NCI-H1048 (cell line): ENCODE data around the gene PTPRG.

Source experiments
- DNase-seq: peaks from one replicate; lab custom pipeline; 2025; lab: John Stamatoyannopoulos, UW

PTPRG gene

DNA sequence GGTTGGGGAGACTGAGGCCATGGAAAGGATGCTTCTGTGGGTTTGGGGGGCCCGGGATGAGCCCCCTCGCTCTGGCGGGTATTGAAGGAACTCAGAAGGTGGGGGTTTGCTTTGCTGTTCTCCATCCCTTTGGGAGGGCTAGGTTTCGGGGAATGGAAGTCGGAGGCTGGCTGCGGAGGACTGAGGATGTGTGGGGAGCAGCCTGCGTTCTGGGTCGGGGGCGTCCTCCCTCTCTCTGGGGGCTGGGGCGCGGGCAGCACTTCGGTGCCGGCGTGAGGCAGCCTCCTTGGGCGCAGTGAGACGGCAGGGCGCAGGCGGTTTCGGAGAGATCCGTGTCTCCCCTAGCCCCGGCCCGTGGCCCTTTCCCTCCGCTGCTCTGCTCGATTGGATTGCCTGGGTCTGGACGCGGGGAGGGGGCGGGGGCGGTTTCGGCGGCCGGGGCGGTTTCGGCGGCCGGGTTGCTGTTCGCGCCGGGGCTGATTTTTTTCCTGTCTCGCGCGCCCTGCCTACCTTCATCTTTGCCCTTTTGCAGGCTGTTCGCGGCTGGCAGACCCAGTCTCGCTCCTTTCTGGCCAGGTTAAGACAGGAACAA is 1.4 kb downstream of the PTPRG start:
- DNase-seq = no peak

DNA sequence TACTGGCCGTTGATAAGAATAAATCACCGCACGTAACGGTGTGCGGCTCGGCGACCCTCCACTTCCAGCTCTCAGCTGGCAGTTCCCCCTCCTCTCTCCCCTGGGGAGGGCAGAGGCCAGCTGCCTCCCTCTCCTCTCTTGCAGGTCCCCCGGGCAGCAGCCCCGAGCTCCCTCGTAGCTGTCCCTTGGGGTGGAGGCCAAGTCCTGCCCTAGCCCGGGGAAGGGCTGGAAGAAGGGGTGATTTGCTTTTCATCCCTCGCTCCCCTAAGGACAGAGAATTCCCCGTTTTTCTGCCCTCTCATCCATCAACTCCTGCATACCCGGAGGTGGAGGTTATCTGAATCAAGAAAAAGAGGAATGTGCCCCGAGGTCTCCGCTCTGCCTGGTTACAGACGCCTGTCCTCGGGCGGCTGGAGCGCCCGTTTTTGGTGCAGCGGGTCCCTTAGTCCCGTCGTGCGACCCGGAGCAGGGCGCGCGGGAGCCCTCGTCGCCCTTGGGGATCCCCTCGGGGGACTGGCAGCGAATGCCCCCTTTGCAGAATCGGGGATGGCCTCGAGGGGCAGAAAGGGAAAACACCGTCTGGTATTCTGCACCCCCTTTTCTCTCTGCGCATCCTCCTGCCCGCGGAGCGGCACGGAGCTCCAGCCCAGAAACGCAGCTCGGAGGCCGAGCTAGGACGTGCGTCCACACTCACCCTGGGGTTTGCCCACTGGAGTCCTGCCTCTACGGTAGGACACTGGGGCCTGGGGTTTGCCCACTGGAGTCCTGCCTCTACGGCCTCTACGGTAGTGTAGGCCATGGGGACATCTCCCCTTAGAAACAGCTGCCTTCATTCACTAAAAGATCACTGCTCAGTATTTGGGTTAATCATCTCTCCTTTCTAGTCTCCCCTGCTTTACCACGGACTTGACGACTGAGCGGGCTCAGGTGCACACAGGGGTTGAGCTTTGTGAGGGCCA is 2.2 kb downstream of the PTPRG start:
- DNase-seq = no peak

DNA sequence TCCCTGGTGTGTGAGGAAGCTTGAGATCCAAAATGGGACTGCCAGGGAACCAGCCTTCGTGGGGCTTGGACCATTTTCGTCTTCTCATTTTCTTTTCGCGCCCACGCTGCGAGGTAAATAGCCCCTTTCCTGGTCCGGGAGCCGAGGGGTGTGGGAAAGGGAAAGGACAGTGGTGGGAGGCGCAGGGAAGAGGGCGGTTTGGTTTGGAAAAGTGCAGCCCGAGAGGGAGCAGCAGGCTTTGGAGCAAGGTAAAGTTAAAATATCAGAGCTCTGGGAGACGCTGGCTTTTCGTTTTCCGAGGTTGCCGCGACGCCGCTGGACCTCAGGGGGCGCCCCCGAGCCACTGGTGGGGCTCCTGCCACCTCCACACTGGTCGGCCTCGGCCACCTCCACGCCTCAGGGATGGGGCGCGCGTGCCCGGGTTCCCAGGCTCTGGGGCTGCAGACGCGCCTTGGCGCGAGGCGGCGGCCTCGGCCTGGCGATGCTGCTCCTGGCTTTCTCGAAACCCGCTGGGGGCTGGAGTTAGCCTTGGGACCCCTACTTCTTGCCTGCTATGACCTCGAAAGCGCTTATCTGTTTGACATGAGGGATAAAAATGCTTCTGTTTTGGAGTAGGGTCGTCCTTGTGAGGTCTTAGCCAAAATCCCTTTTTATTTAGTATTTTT is 3.2 kb downstream of the PTPRG start:
- DNase-seq = no peak

DNA sequence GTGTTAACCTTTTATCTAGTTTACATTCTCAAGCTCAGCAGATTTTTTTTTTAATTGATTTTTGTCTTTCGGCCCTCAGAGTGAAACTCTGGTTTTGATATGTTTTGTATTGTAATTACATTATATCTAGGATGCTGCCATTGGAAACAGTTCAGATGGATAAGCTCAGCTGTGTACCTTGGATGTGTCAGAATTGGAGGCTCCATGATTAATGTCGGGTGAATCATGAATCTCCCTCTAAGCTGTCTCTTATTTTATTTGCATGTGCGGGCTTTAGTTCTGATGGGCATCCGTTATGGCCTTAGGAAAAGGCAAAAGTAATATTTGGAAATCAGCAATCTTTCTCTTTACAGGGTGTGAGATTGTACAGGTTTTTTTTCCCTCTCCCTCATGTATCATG is 4.2 kb downstream of the PTPRG start:
- DNase-seq = no peak

DNA sequence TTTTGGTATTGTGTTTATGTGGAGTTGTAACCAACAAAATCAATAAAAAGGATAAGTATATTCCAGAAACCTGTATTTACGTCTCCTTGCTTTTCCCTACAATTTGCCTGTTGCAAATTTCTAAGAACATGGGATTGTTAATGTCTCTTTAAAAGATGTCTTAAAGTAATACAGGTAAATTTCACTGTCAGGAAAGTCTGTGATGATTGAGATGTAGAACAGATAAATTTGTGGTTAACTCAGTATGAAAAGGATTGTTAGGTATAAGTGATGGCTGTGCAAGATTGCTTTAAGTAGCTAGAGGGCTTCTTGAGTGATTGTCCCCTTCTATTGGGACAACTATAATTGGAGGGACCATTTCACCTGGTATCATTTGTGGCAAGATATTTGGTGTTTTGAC is 6.8 kb downstream of the PTPRG start:
- no peak for DNase-seq

DNA sequence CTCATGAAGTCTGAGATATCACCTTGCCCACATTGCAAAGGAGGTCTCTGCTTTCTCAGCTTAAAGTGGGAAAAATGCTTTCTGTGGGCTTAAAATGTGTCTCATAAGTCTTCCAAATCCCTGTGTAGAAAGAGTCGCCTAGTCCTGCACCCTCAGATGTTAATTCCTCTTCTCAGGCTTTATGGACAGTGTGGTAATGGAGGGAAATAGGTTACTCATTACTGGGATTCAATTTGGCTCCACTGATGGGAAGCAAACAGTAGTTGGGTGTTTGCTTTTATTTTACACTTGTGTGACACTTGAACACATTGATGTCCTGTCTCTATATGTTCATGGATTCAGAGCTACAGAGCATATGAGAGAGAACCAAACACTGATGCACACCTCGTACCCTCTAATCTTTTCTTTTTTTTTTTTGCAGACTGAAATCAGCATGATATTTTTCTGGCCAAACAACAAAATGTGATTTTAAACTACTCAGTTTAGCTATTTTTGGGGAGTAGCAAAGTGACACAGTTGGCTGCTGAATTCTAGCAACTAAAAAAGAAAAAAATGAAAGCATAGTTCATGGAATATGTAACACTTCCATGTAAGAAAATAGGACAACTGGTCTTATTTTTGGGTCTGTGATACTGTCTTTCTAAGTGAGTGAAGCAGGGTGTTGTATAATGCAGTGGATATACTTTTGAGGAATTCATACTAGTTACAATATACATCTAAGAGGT is 8.6 kb downstream of the PTPRG start:
- DNase-seq = no peak

DNA sequence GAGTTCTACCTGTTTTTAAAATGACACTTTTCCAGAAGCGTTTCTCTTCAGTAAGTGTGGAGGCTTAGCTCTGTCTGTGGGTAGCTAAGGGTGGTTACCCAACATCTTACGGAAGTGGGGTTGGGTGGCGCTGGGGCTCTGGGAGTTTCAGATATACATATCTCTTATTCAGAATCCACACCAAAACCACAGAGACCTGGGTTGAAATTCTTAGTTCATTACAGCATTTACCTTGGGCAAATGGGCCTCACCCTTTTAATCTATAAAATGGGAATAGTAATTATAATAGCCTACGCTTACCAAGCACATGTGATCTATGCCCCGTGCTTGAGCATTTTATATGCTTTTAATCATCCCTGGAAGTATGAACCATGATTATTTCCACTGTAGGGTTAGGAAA is 9.4 kb downstream of the PTPRG start:
- DNase-seq = no peak

DNA sequence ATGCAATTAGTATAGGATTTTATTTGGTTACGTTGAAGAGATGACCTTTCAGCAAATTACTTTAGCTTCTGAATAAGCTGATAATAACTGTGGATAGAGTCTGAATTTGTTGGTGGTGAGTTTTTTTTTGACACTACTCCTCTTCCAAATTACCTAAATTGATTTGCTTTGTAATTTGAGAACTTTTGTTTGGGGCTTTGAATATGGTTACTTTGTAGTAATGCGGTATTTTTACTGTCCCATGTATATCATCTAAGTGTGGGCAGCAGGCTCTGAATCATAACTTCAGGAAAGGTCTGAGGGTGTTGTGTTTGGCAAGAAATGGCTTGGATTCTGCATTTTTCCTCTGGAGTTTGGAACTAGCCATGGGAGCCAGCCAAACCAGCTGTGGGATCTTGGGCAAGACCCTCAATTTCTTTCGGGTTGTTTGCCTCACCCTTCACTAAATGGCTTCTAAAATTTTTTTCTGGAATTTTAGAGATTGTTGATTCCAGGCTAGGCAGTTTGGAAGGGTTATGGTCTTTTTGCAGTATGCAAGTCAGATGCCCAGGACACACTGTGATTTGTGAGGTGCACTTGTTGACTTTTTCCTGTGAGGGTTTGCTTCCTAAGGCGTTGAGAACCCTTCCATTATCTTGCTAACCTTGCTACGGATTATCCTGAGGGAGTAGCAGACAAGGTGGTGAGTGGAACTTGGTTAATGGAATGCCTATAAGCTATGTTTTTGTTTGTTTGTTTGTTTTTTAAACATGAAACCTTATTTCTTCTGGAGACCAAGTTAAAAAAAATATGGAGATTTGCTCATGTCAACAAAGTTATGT is 10.4 kb downstream of the PTPRG start:
- DNase-seq = no peak

DNA sequence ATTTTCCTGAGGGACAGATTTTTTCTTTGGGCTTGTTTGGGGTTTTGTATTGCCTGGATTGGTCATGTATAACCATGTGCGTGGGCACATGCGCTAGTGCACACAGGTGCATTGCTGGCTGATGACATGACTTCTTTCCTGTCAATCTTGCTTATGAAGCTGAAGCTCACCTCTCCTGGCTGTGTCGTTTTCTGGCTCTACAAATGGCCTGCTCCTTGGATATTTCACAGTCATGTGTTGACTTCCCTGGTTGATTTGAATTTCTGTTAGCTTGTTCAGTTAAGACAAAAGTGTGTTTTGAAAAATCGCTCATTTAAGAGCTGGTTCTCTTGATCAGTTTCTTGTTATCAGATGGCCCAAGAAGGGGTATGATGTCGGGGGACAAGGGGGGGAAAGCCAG is 11.5 kb downstream of the PTPRG start:
- no peak for DNase-seq

DNA sequence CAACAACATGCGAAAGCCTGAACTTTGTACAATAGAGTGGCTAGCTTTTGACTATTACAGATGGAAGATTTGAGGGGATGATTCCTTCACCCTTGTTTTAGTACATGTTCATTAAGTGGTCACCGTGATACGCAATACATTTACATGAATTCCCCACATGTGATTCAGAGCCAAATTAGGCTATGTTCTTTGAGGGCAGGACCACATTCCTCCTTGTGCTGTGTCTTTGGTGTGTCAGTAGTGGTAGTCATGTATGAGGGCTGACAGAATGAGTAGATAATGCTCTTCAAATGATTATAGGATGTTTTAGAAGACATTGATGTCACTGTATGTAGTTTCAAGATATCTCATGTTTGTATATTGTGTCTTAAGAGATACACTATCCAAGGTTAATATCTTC is 12.1 kb downstream of the PTPRG start:
- DNase-seq = no peak

DNA sequence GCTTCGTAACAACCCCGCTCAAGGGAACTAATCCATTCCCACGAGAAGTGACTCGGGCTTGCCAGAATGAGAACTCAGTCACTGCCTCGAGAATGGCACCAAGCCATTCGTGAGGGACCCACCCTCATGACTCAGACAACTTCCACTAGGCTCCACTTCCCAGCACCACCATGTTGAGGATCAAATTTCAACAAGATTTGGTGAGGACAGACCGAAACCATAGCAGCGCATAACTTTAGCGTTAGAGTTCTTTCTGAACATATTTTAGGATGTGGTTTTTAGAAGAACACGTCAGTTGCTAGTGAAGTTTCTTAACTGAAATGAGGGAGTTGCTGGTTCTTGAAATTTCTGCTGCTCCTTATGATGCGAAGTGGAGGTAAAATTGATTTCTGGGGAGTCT is 13.5 kb downstream of the PTPRG start:
- no peak for DNase-seq

DNA sequence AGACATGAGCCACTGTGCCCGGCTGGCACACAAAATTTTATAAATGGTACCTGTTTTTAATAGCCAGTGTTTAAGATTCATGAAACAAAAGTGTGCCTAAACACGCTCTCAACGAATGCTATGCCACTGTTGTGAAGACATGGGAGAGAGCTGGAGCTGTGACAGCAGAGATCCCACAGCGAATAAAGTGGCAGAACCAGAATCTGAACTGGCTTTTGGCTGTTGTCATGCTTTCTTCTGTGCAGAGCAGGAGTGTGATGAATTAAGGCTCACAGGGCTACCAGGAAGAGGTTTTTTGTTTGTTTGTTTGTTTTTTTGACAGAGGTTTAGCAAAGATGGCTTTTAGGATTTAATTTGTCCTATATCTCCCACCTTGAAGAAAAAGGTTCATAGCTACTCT is 14.5 kb downstream of the PTPRG start:
- DNase-seq = no peak

DNA sequence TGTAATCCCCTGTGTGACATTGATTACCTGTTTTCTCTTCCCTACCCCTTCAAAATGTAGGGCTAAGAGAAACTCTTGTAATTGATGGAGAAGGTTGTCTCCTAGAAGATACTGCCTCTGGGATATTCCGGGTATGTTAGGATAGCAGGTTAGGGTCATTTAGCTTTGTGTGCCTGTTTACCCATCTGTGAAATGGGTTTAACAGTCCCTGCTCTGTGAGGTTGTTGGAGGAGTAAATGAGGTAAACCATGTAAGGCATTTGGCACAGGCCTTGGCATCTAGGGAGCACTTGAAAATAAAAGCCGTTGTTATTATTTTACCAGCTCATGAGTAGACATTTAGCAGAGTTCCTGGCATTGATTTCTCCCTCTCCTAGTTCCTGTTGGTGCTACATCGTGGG is 16.4 kb downstream of the PTPRG start:
- DNase-seq = no peak

DNA sequence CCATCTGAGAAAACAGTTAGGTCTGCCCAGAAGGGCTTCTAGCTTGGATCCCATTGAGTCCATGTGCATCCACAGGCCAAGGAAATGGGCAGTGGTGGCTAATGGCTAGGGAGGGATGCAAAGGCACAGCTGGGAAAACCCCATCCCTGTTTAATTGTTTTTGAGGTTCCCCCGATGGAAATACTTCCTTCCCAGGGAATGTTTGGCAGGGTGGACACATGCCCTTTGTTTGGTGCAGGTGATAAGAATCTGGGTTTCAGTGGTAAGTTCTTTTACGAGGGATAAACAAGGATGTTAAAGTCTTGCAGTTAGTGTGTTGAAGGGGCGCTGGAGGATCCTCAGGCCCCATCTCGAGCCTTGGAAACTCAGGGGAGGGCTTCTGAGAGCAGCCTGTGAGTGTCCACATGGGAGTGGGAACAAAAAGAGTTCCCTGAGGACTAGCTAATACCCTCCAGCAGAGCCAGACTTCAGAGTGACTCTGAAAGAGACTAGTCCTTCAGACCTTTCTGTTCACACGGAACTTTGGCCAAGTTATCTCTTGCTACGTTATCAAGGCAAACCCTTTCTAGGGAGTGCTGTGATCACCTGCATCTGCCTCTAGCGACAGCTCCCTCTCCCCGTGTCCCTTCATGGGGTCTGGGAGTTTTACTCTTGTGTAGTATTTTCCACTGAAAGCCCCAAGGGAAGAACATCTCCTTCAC is 17.4 kb downstream of the PTPRG start:
- DNase-seq = no peak

DNA sequence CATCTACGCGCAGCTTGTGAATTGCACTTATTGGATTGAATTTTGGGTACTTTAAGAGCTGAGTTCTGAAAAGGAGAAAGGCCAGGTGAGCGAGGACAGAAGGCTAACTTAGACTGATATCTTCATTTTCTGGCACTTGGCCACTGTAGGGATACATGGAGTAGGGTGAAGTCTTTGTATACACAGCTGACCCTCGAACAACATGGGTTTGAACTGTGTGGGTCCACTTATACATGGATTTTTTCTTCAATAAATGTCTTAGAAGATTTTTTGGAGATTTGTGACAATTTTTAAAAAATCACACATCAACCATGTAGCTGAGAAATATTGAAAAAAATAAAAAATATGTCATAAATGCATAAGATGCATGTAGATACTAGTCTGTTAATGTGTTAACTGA is 18.3 kb downstream of the PTPRG start:
- DNase-seq = no peak

DNA sequence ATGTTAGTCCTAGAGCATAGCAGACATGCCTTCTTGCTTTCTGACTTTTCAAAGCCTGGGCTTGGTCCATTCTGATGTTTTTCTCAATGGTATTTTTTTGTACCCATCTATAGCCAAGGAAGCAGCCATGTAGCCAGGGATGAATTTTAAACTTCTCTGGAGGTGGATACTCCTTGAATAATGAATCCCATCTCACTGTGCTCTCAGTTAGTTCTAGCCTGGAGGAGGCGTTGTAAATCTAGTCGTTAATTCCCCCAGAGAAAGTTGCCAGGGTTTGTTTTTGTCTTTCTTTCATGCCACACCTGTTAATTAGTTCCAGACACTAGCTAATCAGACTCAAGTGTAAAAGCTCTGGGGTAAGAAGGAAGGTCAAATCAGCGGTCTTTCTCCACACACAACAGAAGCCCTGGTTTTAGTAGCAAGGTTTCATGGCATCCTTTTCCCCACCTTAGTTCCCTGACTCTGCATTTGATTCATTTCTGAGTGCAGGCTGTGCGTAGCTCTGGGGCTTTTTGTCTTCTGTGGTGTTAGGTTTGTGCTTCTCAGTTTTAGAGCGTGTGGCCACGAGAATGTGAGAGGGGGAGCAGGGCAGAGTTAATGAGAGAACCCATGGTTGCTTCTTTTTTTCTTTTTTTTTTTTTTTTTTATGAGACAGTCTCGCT is 19.7 kb downstream of the PTPRG start:
- DNase-seq = no peak

DNA sequence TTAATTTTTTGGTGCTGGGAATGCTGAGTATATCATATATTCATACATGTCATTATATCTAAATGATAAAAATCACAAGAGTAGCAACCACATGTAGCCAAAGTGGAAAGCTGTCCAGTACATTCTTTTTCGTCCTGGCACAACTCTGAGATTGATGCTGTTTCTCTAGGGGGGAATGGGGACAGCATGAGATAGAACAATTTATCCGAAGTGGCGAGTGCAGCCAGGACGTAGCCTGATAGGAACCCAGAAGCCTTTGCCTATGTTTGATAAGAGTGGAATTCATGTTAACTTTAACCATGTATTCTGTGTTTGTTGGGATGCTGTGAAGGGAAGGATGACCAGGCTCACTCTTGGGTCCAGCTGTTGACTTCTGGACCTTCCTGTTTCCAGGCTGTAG is 20.9 kb downstream of the PTPRG start:
- no peak for DNase-seq

DNA sequence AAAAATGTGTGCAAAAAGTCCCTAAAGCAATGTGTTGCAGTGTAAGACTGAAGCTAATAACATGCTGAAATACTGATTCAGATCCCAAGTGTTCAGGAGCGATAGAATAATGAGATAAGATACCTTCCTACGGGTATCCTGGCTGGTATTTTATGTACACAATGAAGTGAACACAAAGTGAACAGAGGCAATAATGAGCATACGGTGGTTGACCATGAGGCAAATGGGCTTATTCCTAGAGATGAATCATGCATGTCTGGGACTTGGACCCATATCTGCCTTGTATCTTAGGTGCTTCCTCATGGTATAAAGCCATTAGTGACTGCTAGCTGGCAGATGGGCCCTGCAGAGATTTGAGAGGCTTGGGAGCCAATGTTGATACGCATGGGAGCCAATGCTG is 21.5 kb downstream of the PTPRG start:
- DNase-seq = no peak

DNA sequence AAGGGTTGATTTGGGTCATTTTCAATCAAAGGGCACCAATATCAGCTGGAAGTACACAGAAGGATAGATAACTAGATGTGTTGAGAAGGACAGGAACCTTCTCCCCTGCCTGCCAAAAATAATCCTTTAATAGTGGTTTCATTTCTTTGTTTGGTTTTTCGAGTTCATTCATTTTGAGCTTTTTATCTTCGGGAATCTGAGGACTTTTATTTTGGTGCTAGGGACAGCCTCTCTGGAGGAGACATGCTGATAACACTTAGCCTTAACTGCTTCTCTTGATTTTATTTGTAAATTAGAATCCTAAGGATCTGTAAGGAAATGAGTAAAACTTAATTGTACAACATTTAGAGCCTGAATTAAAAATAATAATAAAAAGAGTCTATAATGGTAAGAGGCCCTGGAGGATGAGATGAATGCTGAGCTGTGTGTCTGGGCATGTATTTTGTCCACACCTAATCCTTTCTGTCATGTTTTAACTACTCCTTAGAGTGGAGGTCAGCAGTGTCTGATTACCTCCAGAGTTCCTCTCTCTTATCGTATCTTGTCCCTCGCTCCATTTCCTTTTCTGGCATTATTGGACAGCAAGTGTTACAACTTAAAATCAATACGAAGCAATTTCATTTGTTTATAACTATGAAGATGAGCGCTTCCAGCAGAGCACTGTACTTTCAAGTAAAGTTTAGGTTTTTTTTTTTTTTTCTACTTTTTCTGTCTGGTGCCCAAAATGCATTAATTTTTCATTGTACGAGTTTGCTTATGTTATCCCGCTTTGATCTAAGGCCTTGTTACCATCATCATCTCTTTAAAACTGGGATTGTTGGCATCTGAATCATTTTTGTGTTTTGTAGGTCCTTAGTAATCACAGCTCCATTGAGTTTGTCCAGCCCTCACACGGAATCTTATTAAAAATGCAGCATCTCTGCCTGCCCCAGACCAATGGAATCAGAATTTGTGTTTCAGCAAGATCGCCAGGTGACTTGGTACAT is 22.8 kb downstream of the PTPRG start:
- no peak for DNase-seq
